H1 (cell line): ENCODE results near the gene TLK1. TPM values are rescaled to one million over a fixed set of nuclear protein-coding genes. Genes with fewer than 3 reads are reported as not detected.

Source experiments
- CTCF ChIA-PET: fragments of 300-600 bp; sonication (Branson Sonifier 250); formaldehyde crosslinking; loops from one replicate; lab custom pipeline; 2021; ENCODE audit not compliant: partially characterized antibody; lab: Charles Lee
- POLR2A ChIA-PET: fragments of 300-600 bp; sonication (Branson Sonifier 250); formaldehyde crosslinking; loops from one replicate; lab custom pipeline; 2021; ENCODE audit warnings: inconsistent platforms; ENCODE audit not compliant: partially characterized antibody; lab: Charles Lee
- DNase-seq, 2 experiments: peaks; one replicate each; pipeline versions ENCODE4 v3.0.0 to v3.0.0-alpha.2; 2010 to 2022; ENCODE audit warnings: low spot score in 2 of 2, low read depth in 1 of 2, mixed read lengths in 1 of 2
- FAIRE-seq: peaks from 2 replicates; lab custom pipeline; 2011; peaks lifted over from hg19 to GRCh38; lab: Jason Lieb, UNC
- H2AFZ ChIP-seq: 2 replicates; pipeline ENCODE4 v1.8.1; 2012; ENCODE audit warnings: low read length, inconsistent platforms
- H2AK5ac ChIP-seq: 2 replicates; pipeline ENCODE4 v1.6.1; 2013; ENCODE audit warnings: low read depth, low read length
- H2BK120ac ChIP-seq: replicated peaks from 2 replicates; pipeline ENCODE3; 2013; ENCODE audit warnings: low read depth, low read length, inconsistent platforms
- H2BK12ac ChIP-seq: 2 replicates; pipeline ENCODE4 v1.6.1; 2013; ENCODE audit warnings: low read depth, low read length
- H2BK15ac ChIP-seq: 2 replicates; pipeline ENCODE4 v1.6.1; 2013; ENCODE audit warnings: low read length
- H2BK20ac ChIP-seq: 2 replicates; pipeline ENCODE4 v1.6.1; 2013; ENCODE audit warnings: low read length
- H2BK5ac ChIP-seq: 2 replicates; pipeline ENCODE4 v1.6.1; 2013; ENCODE audit warnings: low read depth, low read length
- H3K14ac ChIP-seq: 2 replicates; pipeline ENCODE4 v1.6.1; 2013; ENCODE audit warnings: inconsistent platforms; ENCODE audit not compliant: insufficient read length
- H3K18ac ChIP-seq: 2 replicates; pipeline ENCODE4 v1.6.1; 2013; ENCODE audit warnings: low read length; ENCODE audit errors: extremely low read depth
- H3K23ac ChIP-seq: 2 replicates; pipeline ENCODE4 v1.6.1; 2013; ENCODE audit warnings: inconsistent platforms; ENCODE audit not compliant: insufficient read length
- H3K23me2 ChIP-seq: 2 replicates; pipeline ENCODE4 v1.6.1; 2013; ENCODE audit warnings: low read depth, low read length
- H3K27ac ChIP-seq: 2 replicates; pipeline ENCODE4 v1.6.1; 2011; ENCODE audit warnings: low read depth, low read length, inconsistent platforms
- H3K27me3 ChIP-seq, 4 experiments: replicated peaks in 1 of 4; 1 replicate in 1 of 4; 2 replicates in 3 of 4; pipeline versions ENCODE4 v1.6.1 to v1.8.1; 2011 to 2013; ENCODE audit warnings: low read length in 3 of 4, mild to moderate bottlenecking in 3 of 4, inconsistent platforms in 2 of 4, mixed read lengths in 2 of 4, moderate library complexity in 1 of 4; ENCODE audit not compliant: control insufficient read depth in 3 of 4, insufficient read depth in 3 of 4; ENCODE audit errors: extremely low read depth in 1 of 4
- H3K36me3 ChIP-seq, 4 experiments: 2 replicates each; pipeline versions ENCODE4 v1.6.1 to v1.8.1; 2011 to 2013; ENCODE audit warnings: mild to moderate bottlenecking in 4 of 4, low read length in 3 of 4, moderate library complexity in 2 of 4, control low read depth in 1 of 4, inconsistent platforms in 1 of 4; ENCODE audit not compliant: insufficient read depth in 4 of 4, control insufficient read depth in 2 of 4
- H3K4ac ChIP-seq: replicated peaks from 2 replicates; pipeline ENCODE3; 2013; ENCODE audit warnings: low read length, low read depth, mixed read lengths, inconsistent platforms; ENCODE audit not compliant: insufficient read length
- H3K4me1 ChIP-seq, 4 experiments: replicated peaks in 1 of 4; 1 replicate in 1 of 4; 2 replicates in 3 of 4; pipeline versions ENCODE4 v1.6.1 to v1.8.1; 2011 to 2013; ENCODE audit warnings: low read length in 3 of 4, inconsistent platforms in 2 of 4, mixed read lengths in 1 of 4; ENCODE audit not compliant: insufficient read depth in 4 of 4, control insufficient read depth in 3 of 4
- H3K4me2 ChIP-seq, 2 experiments: 2 replicates each; pipeline versions ENCODE4 v1.6.1 to v1.8.1; 2011 to 2013; ENCODE audit warnings: low read depth in 2 of 2, low read length in 2 of 2, control low read depth in 1 of 2, inconsistent platforms in 1 of 2, mild to moderate bottlenecking in 1 of 2; ENCODE audit not compliant: insufficient read depth in 1 of 2
- H3K4me3 ChIP-seq, 4 experiments: fragments of 200-600, 300-600 bp in 1 of 4; sonication (generic), shearing (Covaris generic), sonication (Bioruptor Twin) in 1 of 4; 2 replicates each; pipeline versions ENCODE4 v1.5.1 to v1.8.1; 2011 to 2016; ENCODE audit warnings: low read length in 4 of 4, low read depth in 3 of 4, control low read depth in 2 of 4, inconsistent platforms in 2 of 4, mild to moderate bottlenecking in 2 of 4, mixed read lengths in 1 of 4, moderate library complexity in 1 of 4; ENCODE audit not compliant: insufficient read depth in 2 of 4; ENCODE audit errors: extremely low read depth in 1 of 4
- H3K56ac ChIP-seq: replicated peaks from 2 replicates; pipeline ENCODE3; 2013; ENCODE audit warnings: low read depth, mild to moderate bottlenecking, mixed read lengths, low read length, inconsistent platforms; ENCODE audit not compliant: insufficient read length
- H3K79me1 ChIP-seq: 2 replicates; pipeline ENCODE4 v1.6.1; 2013; ENCODE audit warnings: low read depth, low read length, control low read depth
- H3K79me2 ChIP-seq, 2 experiments: 2 replicates each; pipeline versions ENCODE4 v1.6.1 to v1.8.1; 2012 to 2013; ENCODE audit warnings: low read length in 2 of 2, mild to moderate bottlenecking in 2 of 2, inconsistent platforms in 1 of 2; ENCODE audit not compliant: insufficient read depth in 2 of 2, control insufficient read depth in 1 of 2
- H3K9ac ChIP-seq, 4 experiments: replicated peaks in 1 of 4; 1 replicate in 1 of 4; 2 replicates in 3 of 4; pipeline versions ENCODE4 v1.6.1 to v1.8.1; 2011 to 2013; ENCODE audit warnings: low read depth in 3 of 4, low read length in 3 of 4, control low read depth in 2 of 4, mild to moderate bottlenecking in 2 of 4, moderate library complexity in 2 of 4, inconsistent platforms in 1 of 4; ENCODE audit errors: extremely low read depth in 1 of 4
- H3K9me3 ChIP-seq, 2 experiments: 2 replicates each; pipeline versions ENCODE4 v1.6.1 to v1.8.1; 2012 to 2013; ENCODE audit warnings: mild to moderate bottlenecking in 2 of 2, moderate library complexity in 2 of 2, control low read depth in 1 of 2, inconsistent platforms in 1 of 2, low read depth in 1 of 2, low read length in 1 of 2, mixed read lengths in 1 of 2; ENCODE audit not compliant: insufficient read depth in 2 of 2
- H4K20me1 ChIP-seq, 2 experiments: replicated peaks in 1 of 2; 2 replicates each; pipeline versions ENCODE3 to v1.8.1; 2011 to 2013; ENCODE audit warnings: inconsistent platforms in 2 of 2, low read length in 2 of 2, mild to moderate bottlenecking in 1 of 2; ENCODE audit not compliant: insufficient read depth in 2 of 2, control insufficient read depth in 1 of 2
- H4K5ac ChIP-seq: 2 replicates; pipeline ENCODE4 v1.6.1; 2013; ENCODE audit warnings: low read length, low read depth, mixed read lengths, inconsistent platforms; ENCODE audit not compliant: insufficient read length
- H4K8ac ChIP-seq: 2 replicates; pipeline ENCODE4 v1.8.0; 2013; ENCODE audit warnings: mild to moderate bottlenecking, moderate library complexity, low read length, inconsistent platforms; ENCODE audit not compliant: insufficient read depth; ENCODE audit errors: extremely low read depth
- H4K91ac ChIP-seq: replicated peaks from 2 replicates; pipeline ENCODE3; 2013; ENCODE audit warnings: low read length, mixed read lengths, inconsistent platforms; ENCODE audit not compliant: insufficient read length
- BCL11A ChIP-seq, 2 experiments: IDR thresholded peaks; one replicate each; pipeline ENCODE4 v1.6.1; 2011; ENCODE audit warnings: low read depth in 2 of 2, low read length in 2 of 2, mild to moderate bottlenecking in 2 of 2
- HDAC6 ChIP-seq: IDR thresholded peaks from one replicate; pipeline ENCODE4 v1.7.1; 2012; ENCODE audit warnings: low read depth, mild to moderate bottlenecking, inconsistent platforms, low read length, moderate library complexity
- RAD21 ChIP-seq, 2 experiments: IDR thresholded peaks in 1 of 2; conservative IDR thresholded peaks in 1 of 2; 2 replicates each; pipeline ENCODE4 v1.6.1; 2011; ENCODE audit warnings: low read depth in 2 of 2, low read length in 2 of 2, improper control_type of control experiment in 1 of 2, inconsistent platforms in 1 of 2, mild to moderate bottlenecking in 1 of 2, moderate library complexity in 1 of 2
- RFX5 ChIP-seq: IDR thresholded peaks from 2 replicates; pipeline ENCODE4 v1.6.1; 2011; ENCODE audit warnings: low read depth, low read length, improper control_type of control experiment, borderline replicate concordance
- RXRA ChIP-seq: IDR thresholded peaks from 2 replicates; pipeline ENCODE4 v1.6.1; 2011; ENCODE audit warnings: low read depth, mild to moderate bottlenecking, low read length, moderate library complexity; ENCODE audit not compliant: insufficient read depth
- SIN3A ChIP-seq, 2 experiments: IDR thresholded peaks in 1 of 2; conservative IDR thresholded peaks in 1 of 2; 2 replicates each; pipeline ENCODE4 v1.6.1; 2011 to 2012; ENCODE audit warnings: low read length in 2 of 2, improper control_type of control experiment in 1 of 2, low read depth in 1 of 2, mild to moderate bottlenecking in 1 of 2
- SIX5 ChIP-seq: IDR thresholded peaks from 2 replicates; pipeline ENCODE4 v1.6.1; 2011; ENCODE audit warnings: mild to moderate bottlenecking, low read depth, low read length
- polyA plus RNA-seq, 7 experiments: library from polyadenylated mRNA; depleted of rRNA in 3 of 7; stranded (reverse) in 5 of 7; unstranded in 2 of 7; fragments of >200 nt in 5 of 7; fragments of 200-250 nt in 2 of 7; gene quantifications; 1 replicate in 5 of 7; 2 replicates in 1 of 7; 4 replicates in 1 of 7; pipeline versions ENCODE4 v1.2.1 to v1.2.3, GENCODE V29; 2011 to 2013; ENCODE audit warnings: missing spikeins in 2 of 7, mixed read lengths in 2 of 7
- total RNA-seq: library from RNA; stranded (reverse); fragmentation: NEBNext Ultra II Directional; extraction: Animal tissue kit (Norgen Biotek cat#: 25700); gene quantifications from 2 replicates; pipeline ENCODE4 v1.2.1, GENCODE V29; 2021

TLK1 gene
- total and polyA plus RNA-seq, 2 of the 8 experiments (the other 6 are each of a cell fraction or from before 2014, with no cell fraction given), result 11.2 to 102 TPM

- Histone ChIP-seq H3K36me3 (no peaks in the 10 kb centered on the region), H3K18ac (no peak overlapping the region), H3K23ac (no peak overlapping the region), H2AK5ac (no peak overlapping the region), H2BK20ac (no peak overlapping the region), H3K4ac (no peak overlapping the region), H3K9ac (no peak overlapping the region), H3K79me1 (no peaks in the 10 kb centered on the region), H4K5ac (no peak overlapping the region), H3K27ac (no peak overlapping the region), H4K8ac (no peak overlapping the region), H3K56ac (no peak overlapping the region), H3K79me2 (no peaks in the 10 kb centered on the region), H2BK15ac (no peak overlapping the region), H3K4me1 (peaks cover 0 to 3% (median 1%) of the 10 kb centered on the region in 4 experiments; a peak in 5 of 7 replicates), H3K23me2 (no peaks in the 10 kb centered on the region), H4K91ac (no peak overlapping the region), H4K20me1 (no peaks in the 10 kb centered on the region), H2BK120ac (no peak overlapping the region), H2BK5ac (no peak overlapping the region), H3K4me2 (no peak overlapping the region), H2AFZ (no peak overlapping the region), H3K27me3 (no peaks in the 10 kb centered on the region), H3K9me3 (no peaks in the 10 kb centered on the region), H3K4me3 (no peak overlapping the region), H3K14ac (no peak overlapping the region), H2BK12ac (no peak overlapping the region)
- ChIA-PET CTCF (interaction anchor here (0.7 kb wide), 1 partner anchor 283 kb away, joined by 3 read pairs; no protein-coding TSS in a partner anchor), POLR2A (no interaction called here)
- no peak for DNase-seq
- TF ChIP-seq RFX5, result no peak
- TF ChIP-seq BCL11A (IDR thresholded peaks at IDR 0.05; ENCODE audit: low read depth in 2 of 2, low read length in 2 of 2), result no peak
- no peak for TF ChIP-seq HDAC6
- no peak for TF ChIP-seq RXRA
- TF ChIP-seq RAD21 (IDR thresholded peaks at IDR 0.05 in 1 of 2, conservative IDR thresholded peaks at IDR 0.05 in 1 of 2; ENCODE audit: low read depth in 2 of 2, low read length in 2 of 2), result no peak
- TF ChIP-seq SIN3A (conservative IDR thresholded peaks at IDR 0.05 in 1 of 2, IDR thresholded peaks at IDR 0.05 in 1 of 2; ENCODE audit: low read depth in 1 of 2, low read length in 2 of 2), result no peak
- no peak for TF ChIP-seq SIX5
- no peak for FAIRE-seq
These were observed 48.0 kb upstream of the TLK1 start for GRCh38 chr2:171208657-171209056.
